ENCODE measurements around the gene IL5RA. TPM values are rescaled to one million over a fixed set of nuclear protein-coding genes. Genes with fewer than 3 reads are reported as not detected.

The IL5RA gene
- total RNA-seq, 3 donors from 2014 or later (not counting 1 experiment from before 2014, with no cell fraction given), result 0.34 to 12.4 TPM; not detected in 1

GRCh38 chr3:3137526-3137925 lies 27.4 kb upstream of the IL5RA start:
- Histone ChIP-seq H3K27me3 (ENCODE audit: control insufficient read depth, insufficient read depth, low read length) (no peaks in the 10 kb centered on the region), H3K4me3 (ENCODE audit: low read length) (no peak overlapping the region), H3K4me1 (ENCODE audit: control insufficient read depth, insufficient read depth, low read length) (no peaks in the 10 kb centered on the region), H3K36me3 (ENCODE audit: control insufficient read depth, insufficient read depth, low read length) (peaks cover 52% of the 10 kb centered on the region), H3K27ac (ENCODE audit: low read length) (no peak overlapping the region), H3K9me3 (ENCODE audit: control insufficient read depth, insufficient read depth, low read length) (no peaks in the 10 kb centered on the region)
- H3K27ac Mint-ChIP-seq, result peak overlapping the region; percentile 75 to 79
- 97% methylated on average over 2 of the region's 6 CpGs for WGBS (ENCODE audit: insufficient coverage)
- no peak for TF ChIP-seq CTCF (IDR thresholded peaks at IDR 0.05)
- H3K9me3 Mint-ChIP-seq, result no peaks in the 10 kb centered on the region
- H3K4me1 Mint-ChIP-seq, result peaks cover 29 to 39% of the 10 kb centered on the region in 2 donors
- DNase-seq (no peak), ATAC-seq (no peak)
- H3K27me3 Mint-ChIP-seq (ENCODE audit: low read depth in 2 of 2), result no peaks in the 10 kb centered on the region
- no peak overlapping the region for H3K4me3 Mint-ChIP-seq
- peaks cover 23% of the 10 kb centered on the region for H3K36me3 Mint-ChIP-seq
- intact Hi-C loops (cut with micrococcal nuclease), result no loop called here

GRCh38 chr3:3134750-3135448 lies 24.7 kb upstream of the IL5RA start:
- Mint-ChIP-seq H3K27ac (peak overlapping the region; percentile 6 to 44), H3K4me1 (peaks cover 29 to 39% of the 10 kb centered on the region in 2 donors), H3K4me3 (no peak overlapping the region), H3K36me3 (peaks cover 23% of the 10 kb centered on the region), H3K27me3 (ENCODE audit: low read depth in 2 of 2) (no peaks in the 10 kb centered on the region), H3K9me3 (no peaks in the 10 kb centered on the region)
- Histone ChIP-seq H3K9me3 (ENCODE audit: control insufficient read depth, insufficient read depth, low read length) (no peaks in the 10 kb centered on the region), H3K4me1 (ENCODE audit: control insufficient read depth, insufficient read depth, low read length) (no peaks in the 10 kb centered on the region), H3K27ac (ENCODE audit: low read length) (no peak overlapping the region), H3K4me3 (ENCODE audit: low read length) (no peak overlapping the region), H3K36me3 (ENCODE audit: control insufficient read depth, insufficient read depth, low read length) (peaks cover 40% of the 10 kb centered on the region), H3K27me3 (ENCODE audit: control insufficient read depth, insufficient read depth, low read length) (no peaks in the 10 kb centered on the region)
- intact Hi-C loops (cut with micrococcal nuclease), result no loop called here
- no peak for TF ChIP-seq CTCF (IDR thresholded peaks at IDR 0.05)
- ATAC-seq (peak in 2 of 3 donors; percentile 21 to 64), DNase-seq (no peak)
- 96% methylated on average over 3 of the region's 4 CpGs for WGBS (ENCODE audit: insufficient coverage)

- Histone ChIP-seq H3K27ac (ENCODE audit: low read length) (no peak overlapping the region), H3K4me1 (ENCODE audit: control insufficient read depth, insufficient read depth, low read length) (peaks cover 2% of the 10 kb centered on the region), H3K9me3 (ENCODE audit: control insufficient read depth, insufficient read depth, low read length) (no peaks in the 10 kb centered on the region), H3K4me3 (ENCODE audit: low read length) (no peak overlapping the region), H3K36me3 (ENCODE audit: control insufficient read depth, insufficient read depth, low read length) (peaks cover 32% of the 10 kb centered on the region), H3K27me3 (ENCODE audit: control insufficient read depth, insufficient read depth, low read length) (no peaks in the 10 kb centered on the region)
- intact Hi-C loops (cut with micrococcal nuclease), result no loop called here
- Mint-ChIP-seq H3K27ac (peak overlapping the region in 1 of 2 donors; percentile 24), H3K36me3 (peaks cover 17% of the 10 kb centered on the region), H3K9me3 (no peaks in the 10 kb centered on the region), H3K4me3 (no peak overlapping the region), H3K27me3 (ENCODE audit: low read depth in 2 of 2) (no peaks in the 10 kb centered on the region), H3K4me1 (peaks cover 37 to 38% of the 10 kb centered on the region in 2 donors)
- WGBS (ENCODE audit: insufficient coverage), result 93% methylated on average over 5 of the region's 6 CpGs
- ATAC-seq (no peak), DNase-seq (no peak)
- no peak for TF ChIP-seq CTCF (IDR thresholded peaks at IDR 0.05)
Observed at GRCh38 chr3:3133500-3133899, 23.3 kb upstream of the IL5RA start.

- no peak overlapping the region for H3K4me3 Mint-ChIP-seq
- no peaks in the 10 kb centered on the region for H3K27me3 Mint-ChIP-seq (ENCODE audit: low read depth in 2 of 2)
- Histone ChIP-seq H3K4me1 (ENCODE audit: control insufficient read depth, insufficient read depth, low read length) (peaks cover 23% of the 10 kb centered on the region), H3K27me3 (ENCODE audit: control insufficient read depth, insufficient read depth, low read length) (no peaks in the 10 kb centered on the region), H3K36me3 (ENCODE audit: control insufficient read depth, insufficient read depth, low read length) (peaks cover 21% of the 10 kb centered on the region), H3K4me3 (ENCODE audit: low read length) (no peak overlapping the region), H3K9me3 (ENCODE audit: control insufficient read depth, insufficient read depth, low read length) (no peaks in the 10 kb centered on the region), H3K27ac (ENCODE audit: low read length) (no peak overlapping the region)
- H3K27ac Mint-ChIP-seq, result peak overlapping the region; percentile 99 to 100
- TF ChIP-seq CTCF (IDR thresholded peaks at IDR 0.05), result no peak
- no peaks in the 10 kb centered on the region for H3K36me3 Mint-ChIP-seq
- peaks cover 40 to 48% of the 10 kb centered on the region in 2 donors for H3K4me1 Mint-ChIP-seq
- intact Hi-C loops (cut with micrococcal nuclease), result loop anchor here (5.0 kb wide), 1 partner anchor 448 kb away; no protein-coding TSS in a partner anchor
- 73% methylated on average over 5 of the region's 5 CpGs for WGBS (ENCODE audit: insufficient coverage)
- H3K9me3 Mint-ChIP-seq, result no peaks in the 10 kb centered on the region
- ATAC-seq, result no peak
- DNase-seq, result no peak
Observed at GRCh38 chr3:3129579-3129978, 19.4 kb upstream of the IL5RA start.
